ENCODE data around the gene STX18. TPM values are rescaled to one million over a fixed set of nuclear protein-coding genes. Genes with fewer than 3 reads are reported as not detected.

The STX18 gene
- total RNA-seq, 1 experiment from 2014 or later: 32.7 TPM

DNA sequence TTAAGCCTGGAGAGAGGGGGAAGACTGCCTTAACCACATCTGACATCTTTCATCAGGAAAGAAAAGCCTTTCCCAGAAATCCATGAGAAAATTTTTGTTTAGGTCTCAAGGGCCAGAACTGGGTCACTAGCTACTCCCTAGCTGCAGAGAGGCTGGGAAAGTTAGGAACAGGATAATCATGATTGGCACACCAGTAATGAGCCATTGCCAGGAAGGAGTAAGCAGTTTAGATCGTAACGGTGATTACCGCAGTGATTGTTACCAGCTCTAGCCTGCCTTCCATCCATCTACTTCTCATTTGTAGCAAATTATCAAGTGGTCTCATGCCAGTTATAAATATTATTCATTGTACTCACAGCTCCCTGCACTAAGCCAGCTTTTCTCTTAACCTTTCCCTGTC lies 22.7 kb upstream of the STX18 start:
- Mint-ChIP-seq H3K4me3 (ENCODE audit: unreplicated experiment) (no peak overlapping the region), H3K27me3 (ENCODE audit: insufficient read depth, unreplicated experiment) (no peaks in the 10 kb centered on the region), H3K27ac (ENCODE audit: low read depth, unreplicated experiment) (no peak overlapping the region), H3K4me1 (ENCODE audit: insufficient read depth, unreplicated experiment) (no peaks in the 10 kb centered on the region), H3K36me3 (ENCODE audit: insufficient read depth, unreplicated experiment) (peaks cover 6% of the 10 kb centered on the region), H3K9me3 (ENCODE audit: unreplicated experiment) (no peaks in the 10 kb centered on the region)
- no TSS peak for BruUV-seq (replicated peaks)
- intact Hi-C loops (cut with micrococcal nuclease): no loop called here
- ChIA-PET POLR2A (interaction anchor here (2.1 kb wide), 1 partner anchor 22 kb away, joined by 9 read pairs; the partner anchor contains the start of gene STX18), CTCF (interaction anchor here (0.6 to 1.2 kb wide), 3 partner anchors 77 to 1248 kb away, joined by 3 to 4 read pairs (median 4); no protein-coding TSS in a partner anchor)
- no peak for DNase-seq (ENCODE audit: unreplicated experiment)
- TF ChIP-seq, protein P1, sequence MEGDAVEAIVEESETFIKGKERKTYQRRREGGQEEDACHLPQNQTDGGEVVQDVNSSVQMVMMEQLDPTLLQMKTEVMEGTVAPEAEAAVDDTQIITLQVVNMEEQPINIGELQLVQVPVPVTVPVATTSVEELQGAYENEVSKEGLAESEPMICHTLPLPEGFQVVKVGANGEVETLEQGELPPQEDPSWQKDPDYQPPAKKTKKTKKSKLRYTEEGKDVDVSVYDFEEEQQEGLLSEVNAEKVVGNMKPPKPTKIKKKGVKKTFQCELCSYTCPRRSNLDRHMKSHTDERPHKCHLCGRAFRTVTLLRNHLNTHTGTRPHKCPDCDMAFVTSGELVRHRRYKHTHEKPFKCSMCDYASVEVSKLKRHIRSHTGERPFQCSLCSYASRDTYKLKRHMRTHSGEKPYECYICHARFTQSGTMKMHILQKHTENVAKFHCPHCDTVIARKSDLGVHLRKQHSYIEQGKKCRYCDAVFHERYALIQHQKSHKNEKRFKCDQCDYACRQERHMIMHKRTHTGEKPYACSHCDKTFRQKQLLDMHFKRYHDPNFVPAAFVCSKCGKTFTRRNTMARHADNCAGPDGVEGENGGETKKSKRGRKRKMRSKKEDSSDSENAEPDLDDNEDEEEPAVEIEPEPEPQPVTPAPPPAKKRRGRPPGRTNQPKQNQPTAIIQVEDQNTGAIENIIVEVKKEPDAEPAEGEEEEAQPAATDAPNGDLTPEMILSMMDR (IDR thresholded peaks at IDR 0.05; ENCODE audit: unreplicated experiment): no peak

- no peak overlapping the region for H3K4me3 Mint-ChIP-seq (ENCODE audit: unreplicated experiment)
- ChIA-PET CTCF (no interaction called here), POLR2A (interaction anchor here (1.5 kb wide), 1 partner anchor 18 kb away, joined by 7 read pairs; the partner anchor contains the start of gene STX18)
- BruUV-seq (replicated peaks): no TSS peak
- no peak overlapping the region for H3K27ac Mint-ChIP-seq (ENCODE audit: low read depth, unreplicated experiment)
- intact Hi-C loops (cut with micrococcal nuclease): no loop called here
- DNase-seq (ENCODE audit: unreplicated experiment): no peak
- no peaks in the 10 kb centered on the region for H3K4me1 Mint-ChIP-seq (ENCODE audit: insufficient read depth, unreplicated experiment)
- H3K27me3 Mint-ChIP-seq (ENCODE audit: insufficient read depth, unreplicated experiment): no peaks in the 10 kb centered on the region
- no peaks in the 10 kb centered on the region for H3K9me3 Mint-ChIP-seq (ENCODE audit: unreplicated experiment)
- H3K36me3 Mint-ChIP-seq (ENCODE audit: insufficient read depth, unreplicated experiment): peaks cover 12% of the 10 kb centered on the region
- TF ChIP-seq, protein P1 (IDR thresholded peaks at IDR 0.05; ENCODE audit: unreplicated experiment): no peak
Measured at GRCh38 chr4:4560642-4561041, 18.8 kb upstream of the STX18 start.

DNA sequence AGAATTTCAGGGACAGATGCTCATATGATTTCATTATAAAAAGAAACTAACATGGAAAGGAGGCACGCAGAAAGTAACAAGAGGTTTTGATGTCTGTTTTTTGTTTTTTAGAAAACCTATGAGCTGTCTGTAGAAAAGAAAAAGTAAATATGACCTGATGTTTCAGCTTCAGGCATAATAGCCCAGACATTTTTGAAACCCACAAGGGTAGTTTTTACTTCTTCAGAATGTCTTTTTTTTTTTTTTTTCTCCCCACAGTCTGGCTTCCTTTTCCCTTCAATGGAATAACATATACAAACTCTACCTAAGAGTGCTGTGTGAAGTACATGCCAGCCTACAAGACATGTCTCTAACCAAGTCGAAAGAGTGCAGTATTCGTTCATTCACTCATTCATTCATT lies 18.3 kb upstream of the STX18 start:
- H3K27me3 Mint-ChIP-seq (ENCODE audit: insufficient read depth, unreplicated experiment): no peaks in the 10 kb centered on the region
- no peak for DNase-seq (ENCODE audit: unreplicated experiment)
- H3K4me1 Mint-ChIP-seq (ENCODE audit: insufficient read depth, unreplicated experiment): no peaks in the 10 kb centered on the region
- POLR2A ChIA-PET: interaction anchor here (0.6 kb wide), 1 partner anchor 47 kb away, joined by 3 read pairs; no protein-coding TSS in a partner anchor
- H3K4me3 Mint-ChIP-seq (ENCODE audit: unreplicated experiment): no peak overlapping the region
- peaks cover 17% of the 10 kb centered on the region for H3K36me3 Mint-ChIP-seq (ENCODE audit: insufficient read depth, unreplicated experiment)
- TF ChIP-seq, protein P1 (IDR thresholded peaks at IDR 0.05; ENCODE audit: unreplicated experiment): no peak
- H3K27ac Mint-ChIP-seq (ENCODE audit: low read depth, unreplicated experiment): no peak overlapping the region
- CTCF ChIA-PET: interaction anchor here (0.7 to 1.0 kb wide), 2 partner anchors 56 to 67 kb away, joined by 3 read pairs; no protein-coding TSS in a partner anchor
- intact Hi-C loops (cut with micrococcal nuclease): no loop called here
- BruUV-seq (replicated peaks): no TSS peak
- H3K9me3 Mint-ChIP-seq (ENCODE audit: unreplicated experiment): no peaks in the 10 kb centered on the region

DNA sequence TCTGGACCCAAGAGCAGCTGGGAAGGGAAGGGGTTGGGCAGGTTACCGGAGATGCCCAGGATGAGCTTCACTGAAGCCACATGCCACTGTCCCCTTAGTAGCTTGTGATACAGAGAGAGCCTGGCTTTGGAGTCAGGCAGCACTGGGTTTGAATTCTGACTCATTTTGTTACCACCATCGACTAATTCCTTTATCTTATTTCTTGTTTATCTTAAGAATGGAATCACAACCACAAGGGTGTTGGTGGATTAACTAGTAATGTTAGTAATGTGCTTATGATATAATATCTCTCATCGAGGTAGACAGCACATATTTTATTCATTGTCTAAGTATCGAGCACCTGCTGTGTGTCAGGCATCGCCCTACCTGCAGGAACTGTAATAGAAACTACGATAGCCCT lies 17.7 kb upstream of the STX18 start:
- H3K4me1 Mint-ChIP-seq (ENCODE audit: insufficient read depth, unreplicated experiment): no peaks in the 10 kb centered on the region
- no peak overlapping the region for H3K27ac Mint-ChIP-seq (ENCODE audit: low read depth, unreplicated experiment)
- no TSS peak for BruUV-seq (replicated peaks)
- peaks cover 17% of the 10 kb centered on the region for H3K36me3 Mint-ChIP-seq (ENCODE audit: insufficient read depth, unreplicated experiment)
- no peaks in the 10 kb centered on the region for H3K27me3 Mint-ChIP-seq (ENCODE audit: insufficient read depth, unreplicated experiment)
- TF ChIP-seq, protein P1 (IDR thresholded peaks at IDR 0.05; ENCODE audit: unreplicated experiment): no peak
- CTCF ChIA-PET: interaction anchor here (0.7 to 1.0 kb wide), 2 partner anchors 57 to 68 kb away, joined by 3 read pairs; no protein-coding TSS in a partner anchor
- H3K9me3 Mint-ChIP-seq (ENCODE audit: unreplicated experiment): no peaks in the 10 kb centered on the region
- intact Hi-C loops (cut with micrococcal nuclease): no loop called here
- POLR2A ChIA-PET: interaction anchor here (0.6 kb wide), 1 partner anchor 48 kb away, joined by 3 read pairs; no protein-coding TSS in a partner anchor
- H3K4me3 Mint-ChIP-seq (ENCODE audit: unreplicated experiment): no peak overlapping the region
- DNase-seq (ENCODE audit: unreplicated experiment): no peak
